HG03135 (cell line): ENCODE results near the gene ZNF799.
"Not testable (repeated sequence)": the region's sequence is repeated elsewhere in the genome, so short reads cannot be mapped to it uniquely, and the experiment has no call there.

Source experiments
- ATAC-seq: cut with Tn5 transposase; IDR thresholded peaks from one replicate; pipeline ENCODE4 v1.9.1; 2021; ENCODE audit warnings: mild to moderate bottlenecking, moderate library complexity; ENCODE audit not compliant: unreplicated experiment

The ZNF799 gene

DNA sequence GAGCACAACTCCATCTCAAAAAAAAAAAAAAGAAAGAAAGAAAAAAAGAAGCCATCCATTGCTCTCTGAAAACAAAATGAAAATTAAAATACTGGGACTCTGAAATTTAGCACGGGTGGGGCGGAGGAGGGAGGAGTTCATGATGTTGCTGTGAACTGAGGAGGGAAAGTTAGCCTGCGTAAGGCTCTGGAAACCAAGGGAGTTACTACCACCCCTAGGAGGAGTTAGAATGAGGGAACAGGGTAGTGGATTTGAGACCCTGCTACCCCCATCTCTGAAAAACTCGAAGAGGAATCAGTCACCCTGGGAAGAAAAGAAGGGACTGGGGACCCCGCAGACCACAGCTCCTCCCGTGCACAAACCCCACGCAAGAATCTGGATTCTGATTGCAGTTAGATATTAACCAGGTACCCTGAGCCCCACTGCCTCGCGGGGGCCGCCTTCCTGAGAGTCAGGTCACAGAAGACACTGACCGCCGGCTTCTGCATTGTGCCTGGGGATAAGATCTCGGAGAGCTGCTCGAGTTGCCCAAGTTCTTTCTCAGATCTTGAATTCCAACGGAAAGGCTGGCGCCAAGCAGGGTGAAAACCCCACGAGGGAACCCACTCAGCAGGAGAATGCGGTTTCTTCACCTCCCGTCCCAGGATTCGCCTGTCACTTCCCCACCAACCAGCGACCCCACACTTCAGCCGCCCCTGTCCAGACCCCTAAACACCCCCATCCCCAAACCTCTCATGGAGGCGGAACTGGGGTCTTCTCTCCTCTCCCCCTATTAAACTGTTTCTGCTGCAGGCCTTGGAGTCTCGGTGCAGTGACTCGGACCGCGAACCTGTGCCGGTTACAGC, 36.5 kb downstream of the ZNF799 start:
- ATAC-seq = no peak

DNA sequence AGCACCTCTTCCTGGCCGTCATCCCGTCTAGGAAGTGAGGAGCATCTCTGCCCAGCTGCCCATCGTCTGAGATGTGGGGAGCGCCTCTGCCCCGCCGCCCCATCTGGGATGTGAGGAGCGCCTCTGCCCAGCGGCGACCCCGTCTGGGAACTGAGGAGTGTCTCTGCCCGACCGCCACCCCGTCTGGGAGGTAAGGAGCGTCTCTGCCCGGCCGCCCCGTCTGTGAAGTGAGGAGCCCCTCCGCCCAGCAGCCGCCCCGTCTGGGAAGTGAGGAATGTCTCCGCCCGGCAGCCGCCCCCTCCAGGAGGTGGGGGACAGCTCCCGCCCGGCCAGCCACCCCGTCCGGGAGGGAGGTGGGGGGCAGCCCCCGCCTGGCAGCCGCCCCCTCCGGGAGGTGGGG, 38.8 kb downstream of the ZNF799 start:
- ATAC-seq = not testable (repeated sequence)

DNA sequence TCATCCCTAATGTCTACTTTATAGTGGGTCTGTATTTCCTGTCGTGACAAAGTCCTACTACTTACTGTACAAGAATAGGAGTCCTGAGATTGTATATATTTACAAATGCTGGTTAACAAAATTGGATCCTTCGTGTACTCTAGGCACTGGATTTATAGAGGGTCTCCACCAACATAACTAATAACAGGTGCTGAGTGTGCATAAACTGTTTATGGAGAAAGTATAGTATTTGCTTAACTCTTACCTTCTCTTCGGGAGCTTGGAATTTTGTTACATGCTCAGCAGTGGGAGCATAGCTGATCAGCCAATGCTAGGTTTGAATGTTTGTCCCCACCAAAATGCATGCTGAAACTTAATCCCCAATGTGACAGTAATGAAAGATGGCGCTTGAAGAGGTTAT, 47.7 kb downstream of the ZNF799 start:
- ATAC-seq = no peak

DNA sequence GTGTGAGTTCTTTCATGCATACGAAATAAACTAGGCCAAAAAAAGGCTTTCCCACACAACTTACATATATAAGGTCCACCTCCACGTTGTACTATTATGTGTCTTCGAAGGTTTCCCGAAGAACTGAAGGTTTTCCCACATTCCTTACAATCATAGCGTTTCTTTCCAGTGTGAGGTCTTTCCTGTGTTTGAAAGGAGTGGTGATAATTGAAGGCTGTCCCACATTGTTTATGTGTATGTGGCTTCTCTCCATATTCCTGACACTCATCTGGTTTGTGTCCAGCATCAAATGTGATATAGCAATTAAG, 50.2 kb downstream of the ZNF799 start:
- no peak for ATAC-seq

DNA sequence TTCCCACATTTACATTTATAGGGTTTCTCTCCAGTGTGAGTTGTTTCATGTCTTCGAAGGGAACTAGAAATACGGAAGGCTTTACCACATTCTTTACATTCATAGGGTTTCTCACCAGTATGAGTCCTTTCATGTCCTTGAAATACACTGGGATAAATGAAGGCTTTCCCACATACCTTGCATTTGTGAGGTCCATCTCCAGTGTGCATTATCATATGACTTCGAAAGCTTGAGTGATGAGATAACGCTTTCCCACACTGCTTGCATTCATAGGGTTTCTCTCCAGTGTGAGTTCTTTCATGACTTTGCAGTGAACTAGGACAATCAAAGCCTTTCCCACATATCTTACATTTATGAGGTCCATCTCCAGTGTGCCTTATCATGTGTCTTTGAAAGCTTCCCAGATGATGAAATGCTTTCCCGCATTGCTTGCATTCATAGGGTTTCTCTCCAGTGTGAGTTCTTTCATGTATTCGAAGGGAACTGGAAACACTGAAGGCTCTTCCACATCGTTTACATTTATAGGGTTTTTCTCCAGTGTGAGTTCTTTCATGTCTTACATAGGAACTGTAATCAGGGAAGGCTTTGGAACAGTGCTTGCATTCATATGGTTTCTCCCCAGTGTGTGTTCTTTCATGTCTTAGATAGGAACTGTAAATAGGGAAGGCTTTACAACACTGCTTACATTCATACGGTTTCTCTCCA, 50.7 kb downstream of the ZNF799 start:
- ATAC-seq = no peak

DNA sequence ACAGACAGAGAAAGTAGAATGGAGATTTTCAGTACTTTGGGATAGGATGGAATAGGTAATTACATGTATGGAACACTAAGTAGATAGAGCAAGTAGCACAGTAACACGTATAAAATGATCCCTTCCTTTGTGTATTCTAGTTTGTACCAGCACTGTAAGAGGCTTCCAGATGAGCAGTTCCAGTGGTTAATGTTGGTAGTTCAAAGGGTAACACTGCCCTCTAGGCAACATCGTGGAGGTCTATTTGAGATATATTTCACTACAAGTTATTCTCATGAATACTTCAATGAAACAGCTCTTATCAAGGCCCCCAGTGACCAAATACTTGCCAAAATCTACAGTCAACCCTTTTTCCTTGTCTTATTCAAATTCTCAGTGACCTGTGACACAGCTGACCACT, 54.2 kb downstream of the ZNF799 start:
- ATAC-seq = no peak

DNA sequence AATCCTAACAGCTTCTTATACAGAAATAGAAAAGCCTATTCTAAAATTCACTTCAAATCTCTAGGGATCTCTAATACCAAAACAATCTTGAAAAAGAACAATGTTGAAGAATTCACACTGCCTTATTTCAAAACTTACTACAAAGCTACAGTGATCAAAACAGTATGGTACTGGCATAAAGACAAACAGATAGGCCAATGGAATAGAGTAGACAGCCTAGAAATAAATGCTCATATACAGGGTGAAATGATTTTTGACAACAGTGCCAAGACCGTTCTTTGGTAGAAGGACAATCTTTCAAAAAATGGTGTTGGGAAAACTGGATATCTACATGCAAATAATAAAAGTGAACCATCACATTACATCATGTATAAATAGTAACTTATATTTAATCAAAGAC, 55.9 kb downstream of the ZNF799 start:
- ATAC-seq = no peak
